Measurements from ENCODE around the gene MOV10L1. TPM values are rescaled to one million over a fixed set of nuclear protein-coding genes. Genes with fewer than 3 reads are reported as not detected.
A peak's percentile ranks its signal among the peaks of the same experiment; 100 is the strongest.

MOV10L1 gene
- total RNA-seq, 6 experiments from 2014 or later: 0.21 to 0.31 (median 0.24) TPM; not detected in 2

DNA sequence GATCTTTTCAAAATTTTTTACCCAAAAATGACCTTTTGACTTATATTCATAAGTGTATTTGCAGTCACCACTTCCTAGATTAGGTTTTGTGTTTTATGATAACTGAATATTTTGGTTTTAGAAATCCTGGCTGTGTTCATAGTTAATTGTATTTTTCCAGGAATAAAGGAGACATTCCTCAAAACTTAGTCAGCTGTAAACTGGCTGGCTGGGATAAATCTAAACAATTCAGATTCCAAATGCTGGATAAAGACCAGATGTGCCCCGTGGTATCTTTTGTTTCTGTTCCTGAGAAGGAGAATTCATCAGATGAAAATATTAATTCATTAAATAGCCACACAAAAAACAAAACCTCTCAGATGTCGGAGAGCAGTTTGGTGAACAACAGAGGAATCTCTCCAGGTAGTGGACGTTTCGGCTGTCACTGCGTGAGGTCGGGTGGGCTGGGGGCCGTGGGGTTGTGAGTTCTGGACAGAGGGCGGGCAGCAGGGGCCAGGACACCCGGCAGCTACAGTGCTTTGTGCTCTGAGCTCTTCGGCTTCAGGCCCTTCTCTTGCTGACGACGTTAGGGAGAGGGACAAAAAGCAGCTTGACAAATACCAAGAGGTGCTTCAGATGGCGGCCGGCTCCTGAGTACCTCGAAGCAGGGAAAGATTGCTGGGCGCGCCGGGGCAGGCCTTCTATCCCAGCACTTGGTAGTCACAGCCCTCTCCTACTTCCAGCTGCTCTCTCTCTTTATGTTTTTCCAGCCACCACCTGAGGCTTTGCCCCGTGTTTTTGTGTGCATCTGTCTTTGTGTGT lies 24.6 kb downstream of the MOV10L1 start:
- Histone ChIP-seq H3K36me3 (no peaks in the 10 kb centered on the region), H3K27me3 (no peaks in the 10 kb centered on the region), H3K27ac (peak overlapping the region in 1 of 3 donors; percentile 28), H3K4me3 (no peak overlapping the region), H3K4me1 (peaks cover 0 to 5% (median 0%) of the 10 kb centered on the region in 4 donors), H3K9me3 (no peaks in the 10 kb centered on the region)
- ATAC-seq: no peak
- WGBS (ENCODE audit: insufficient coverage, low coverage, low lambda C conversion rate, missing lambda C conversion rate): 60% methylated on average over 8 of the region's 19 CpGs
- intact Hi-C loops (cut with DNase I): no loop called here
- TF ChIP-seq, protein P1, sequence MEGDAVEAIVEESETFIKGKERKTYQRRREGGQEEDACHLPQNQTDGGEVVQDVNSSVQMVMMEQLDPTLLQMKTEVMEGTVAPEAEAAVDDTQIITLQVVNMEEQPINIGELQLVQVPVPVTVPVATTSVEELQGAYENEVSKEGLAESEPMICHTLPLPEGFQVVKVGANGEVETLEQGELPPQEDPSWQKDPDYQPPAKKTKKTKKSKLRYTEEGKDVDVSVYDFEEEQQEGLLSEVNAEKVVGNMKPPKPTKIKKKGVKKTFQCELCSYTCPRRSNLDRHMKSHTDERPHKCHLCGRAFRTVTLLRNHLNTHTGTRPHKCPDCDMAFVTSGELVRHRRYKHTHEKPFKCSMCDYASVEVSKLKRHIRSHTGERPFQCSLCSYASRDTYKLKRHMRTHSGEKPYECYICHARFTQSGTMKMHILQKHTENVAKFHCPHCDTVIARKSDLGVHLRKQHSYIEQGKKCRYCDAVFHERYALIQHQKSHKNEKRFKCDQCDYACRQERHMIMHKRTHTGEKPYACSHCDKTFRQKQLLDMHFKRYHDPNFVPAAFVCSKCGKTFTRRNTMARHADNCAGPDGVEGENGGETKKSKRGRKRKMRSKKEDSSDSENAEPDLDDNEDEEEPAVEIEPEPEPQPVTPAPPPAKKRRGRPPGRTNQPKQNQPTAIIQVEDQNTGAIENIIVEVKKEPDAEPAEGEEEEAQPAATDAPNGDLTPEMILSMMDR (IDR thresholded peaks at IDR 0.05): no peak
- no peak for TF ChIP-seq POLR2A (IDR thresholded peaks at IDR 0.05)
- DNase-seq: no peak

DNA sequence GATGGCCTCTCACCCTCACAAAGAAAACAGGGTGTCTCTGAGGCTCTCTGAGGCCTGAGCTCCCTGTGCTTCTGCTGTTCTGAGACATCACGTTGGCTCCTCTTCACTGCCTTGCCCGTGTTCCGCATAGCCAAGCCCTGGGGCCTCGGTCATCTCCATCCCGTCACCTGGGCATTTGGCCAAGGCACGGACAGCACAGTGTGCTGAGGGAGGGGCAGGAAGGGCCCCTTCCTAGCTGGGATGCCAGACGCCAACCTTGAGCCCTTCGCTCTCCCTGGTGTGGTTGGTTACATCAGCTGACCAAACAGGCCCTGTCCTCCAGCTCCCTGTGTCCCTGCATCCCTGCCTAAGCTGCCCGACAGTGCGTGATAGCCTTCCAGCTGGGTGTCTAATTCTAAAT lies 25.9 kb downstream of the MOV10L1 start:
- 80% methylated on average over 1 of the region's 10 CpGs for WGBS (ENCODE audit: insufficient coverage, low coverage, low lambda C conversion rate, missing lambda C conversion rate)
- no peak for DNase-seq
- no peak for ATAC-seq
- Histone ChIP-seq H3K27me3 (no peaks in the 10 kb centered on the region), H3K36me3 (no peaks in the 10 kb centered on the region), H3K4me1 (peaks cover 0 to 11% (median 0%) of the 10 kb centered on the region in 4 donors), H3K9me3 (no peaks in the 10 kb centered on the region), H3K27ac (no peak overlapping the region), H3K4me3 (no peak overlapping the region)
- no peak for TF ChIP-seq POLR2A (IDR thresholded peaks at IDR 0.05)
- TF ChIP-seq, protein P1 (IDR thresholded peaks at IDR 0.05): no peak
- intact Hi-C loops (cut with DNase I): no loop called here

DNA sequence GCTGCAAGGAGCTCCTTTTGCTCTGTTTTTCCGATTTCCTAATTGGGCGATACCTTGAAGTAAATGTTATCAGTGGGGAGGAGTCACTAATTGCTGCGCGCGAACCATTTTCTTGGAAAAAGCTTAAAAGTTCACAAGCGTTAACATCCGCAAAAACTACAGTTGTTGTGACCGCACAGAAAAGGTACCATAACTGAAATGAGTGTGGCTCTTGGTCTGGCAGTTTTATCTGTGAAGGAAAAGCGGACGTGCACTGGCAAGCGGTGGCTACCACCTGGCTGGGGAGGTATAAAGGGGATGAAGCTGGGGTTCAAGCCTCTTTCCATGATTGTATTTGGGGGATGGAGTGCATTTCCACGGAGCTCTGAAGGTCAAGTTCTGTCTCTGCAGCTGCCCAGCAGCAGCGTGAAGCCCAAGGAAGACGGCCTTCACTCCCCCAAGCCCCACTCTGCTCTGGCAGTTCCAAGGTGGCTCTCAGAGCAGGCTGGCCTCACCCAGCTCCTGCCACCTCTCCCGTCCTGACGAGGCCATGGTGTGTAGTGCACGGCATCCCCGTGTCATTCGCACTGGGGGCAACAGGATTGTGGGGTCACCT lies 27.5 kb downstream of the MOV10L1 start:
- H3K27me3 ChIP-seq: no peaks in the 10 kb centered on the region
- TF ChIP-seq, protein P1 (IDR thresholded peaks at IDR 0.05): no peak
- no peak for TF ChIP-seq POLR2A (IDR thresholded peaks at IDR 0.05)
- H3K27ac ChIP-seq: no peak overlapping the region
- peaks cover 0 to 11% (median 0%) of the 10 kb centered on the region in 4 donors for H3K4me1 ChIP-seq
- intact Hi-C loops (cut with DNase I): no loop called here
- no peaks in the 10 kb centered on the region for H3K9me3 ChIP-seq
- DNase-seq: no peak
- H3K4me3 ChIP-seq: no peak overlapping the region
- WGBS (ENCODE audit: insufficient coverage, low coverage, low lambda C conversion rate, missing lambda C conversion rate): 90% methylated on average over 12 of the region's 19 CpGs
- no peaks in the 10 kb centered on the region for H3K36me3 ChIP-seq
- no peak for ATAC-seq

DNA sequence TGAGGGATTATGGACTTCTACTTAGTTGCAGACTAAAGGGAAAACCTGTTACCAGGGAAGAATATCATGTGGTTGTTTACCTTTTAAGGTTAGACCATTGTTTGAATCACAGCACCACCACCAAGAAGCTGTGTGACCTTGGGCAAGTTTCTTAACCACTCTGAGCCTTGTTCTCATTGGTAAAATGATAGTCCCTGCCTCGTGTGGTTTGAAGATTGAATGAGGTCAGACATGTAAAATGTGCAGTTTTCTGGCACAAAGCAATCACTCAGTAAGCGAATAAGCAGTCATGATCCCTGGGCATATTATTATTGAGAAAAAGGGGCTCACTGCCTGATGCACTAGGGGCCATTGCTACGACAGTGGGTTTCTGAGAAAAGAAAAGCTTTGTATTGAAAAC lies 28.3 kb downstream of the MOV10L1 start:
- H3K4me3 ChIP-seq: no peak overlapping the region
- H3K27ac ChIP-seq: no peak overlapping the region
- H3K4me1 ChIP-seq: peaks cover 0 to 11% (median 0%) of the 10 kb centered on the region in 4 donors
- 56% methylated on average over 3 of the region's 3 CpGs for WGBS (ENCODE audit: insufficient coverage, low coverage, low lambda C conversion rate, missing lambda C conversion rate)
- H3K36me3 ChIP-seq: no peaks in the 10 kb centered on the region
- intact Hi-C loops (cut with DNase I): no loop called here
- no peaks in the 10 kb centered on the region for H3K9me3 ChIP-seq
- H3K27me3 ChIP-seq: no peaks in the 10 kb centered on the region
- TF ChIP-seq POLR2A (IDR thresholded peaks at IDR 0.05): no peak
- TF ChIP-seq, protein P1 (IDR thresholded peaks at IDR 0.05): no peak
- ATAC-seq (no peak), DNase-seq (no peak)
